ENCODE results near the gene RPL7A. TPM values are rescaled to one million over a fixed set of nuclear protein-coding genes. Genes with fewer than 3 reads are reported as not detected.

RPL7A gene
- total and polyA plus RNA-seq, 2 donors (not counting 3 experiments of a cell fraction or from before 2014, with no cell fraction given), result 2,112 to 2,329 TPM

- no TSS peak for BruUV-seq (replicated peaks)
- H3K9ac ChIP-seq (replicated peaks; ENCODE audit: extremely low read depth, insufficient read depth, low read length), result no peak overlapping the region
- no peak overlapping the region for H2AFZ ChIP-seq (ENCODE audit: low read depth, low read length)
- H3K27me3 ChIP-seq (ENCODE audit: control insufficient read depth in 2 of 2, insufficient read depth in 2 of 2, low read length in 2 of 2), result no peaks in the 10 kb centered on the region
- H3K79me2 ChIP-seq (ENCODE audit: control insufficient read depth, insufficient read depth, low read length), result no peaks in the 10 kb centered on the region
- POLR2A ChIA-PET, result no interaction called here
- H3K27ac ChIP-seq (ENCODE audit: insufficient read depth, low read depth, low read length), result no peak overlapping the region
- CTCF ChIA-PET, result interaction anchor here (0.8 to 1.4 kb wide), 2 partner anchors 13 to 127 kb away, joined by 3 to 6 read pairs; no protein-coding TSS in a partner anchor
- no peak overlapping the region for H3K4me2 ChIP-seq (ENCODE audit: insufficient read depth, low read length)
- H3K9me3 ChIP-seq (replicated peaks; ENCODE audit: control insufficient read depth, insufficient read depth, low read length), result no peaks in the 10 kb centered on the region
- TF ChIP-seq FOS (IDR thresholded peaks at IDR 0.05; ENCODE audit: borderline replicate concordance, insufficient read depth, low read length), result no peak
- TF ChIP-seq POLR2A (IDR thresholded peaks at IDR 0.05; ENCODE audit: low read depth, low read length), result no peak
- TF ChIP-seq, protein P1, sequence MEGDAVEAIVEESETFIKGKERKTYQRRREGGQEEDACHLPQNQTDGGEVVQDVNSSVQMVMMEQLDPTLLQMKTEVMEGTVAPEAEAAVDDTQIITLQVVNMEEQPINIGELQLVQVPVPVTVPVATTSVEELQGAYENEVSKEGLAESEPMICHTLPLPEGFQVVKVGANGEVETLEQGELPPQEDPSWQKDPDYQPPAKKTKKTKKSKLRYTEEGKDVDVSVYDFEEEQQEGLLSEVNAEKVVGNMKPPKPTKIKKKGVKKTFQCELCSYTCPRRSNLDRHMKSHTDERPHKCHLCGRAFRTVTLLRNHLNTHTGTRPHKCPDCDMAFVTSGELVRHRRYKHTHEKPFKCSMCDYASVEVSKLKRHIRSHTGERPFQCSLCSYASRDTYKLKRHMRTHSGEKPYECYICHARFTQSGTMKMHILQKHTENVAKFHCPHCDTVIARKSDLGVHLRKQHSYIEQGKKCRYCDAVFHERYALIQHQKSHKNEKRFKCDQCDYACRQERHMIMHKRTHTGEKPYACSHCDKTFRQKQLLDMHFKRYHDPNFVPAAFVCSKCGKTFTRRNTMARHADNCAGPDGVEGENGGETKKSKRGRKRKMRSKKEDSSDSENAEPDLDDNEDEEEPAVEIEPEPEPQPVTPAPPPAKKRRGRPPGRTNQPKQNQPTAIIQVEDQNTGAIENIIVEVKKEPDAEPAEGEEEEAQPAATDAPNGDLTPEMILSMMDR (IDR thresholded peaks at IDR 0.05; ENCODE audit: extremely low read depth in 1 of 2, insufficient read depth in 1 of 2, low read depth in 1 of 2, low read length in 2 of 2), result peak in 1 of 2 donors; percentile 23
- TF ChIP-seq POLR2AphosphoS5 (IDR thresholded peaks at IDR 0.05; ENCODE audit: insufficient read depth, low read depth, low read length), result no peak
- no peaks in the 10 kb centered on the region for H3K9me1 ChIP-seq (replicated peaks; ENCODE audit: control insufficient read depth, extremely low read depth, insufficient read depth, low read length)
- DNase-seq (ENCODE audit: low read depth, low spot score) (no peak), FAIRE-seq (no peak)
- peaks cover 21 to 35% of the 10 kb centered on the region in 2 experiments for H3K36me3 ChIP-seq (ENCODE audit: control insufficient read depth in 2 of 2, extremely low read depth in 1 of 2, insufficient read depth in 2 of 2, low read length in 2 of 2)
- peaks cover 10% of the 10 kb centered on the region for H3K4me1 ChIP-seq (ENCODE audit: control insufficient read depth, extremely low read depth, insufficient read depth, low read length)
- intact Hi-C loops (cut with micrococcal nuclease) (no loop called here), dilution Hi-C loops (cut with MboI; ENCODE audit: extremely low pct_ligation_motif_present, low sequenced_read_pairs) (no loop called here)
- H3K4me3 ChIP-seq (replicated peaks in 1 of 3; ENCODE audit: insufficient read depth in 1 of 3, low read depth in 1 of 3, low read length in 3 of 3), result no peak overlapping the region
- no peaks in the 10 kb centered on the region for H4K20me1 ChIP-seq (replicated peaks; ENCODE audit: control insufficient read depth, extremely low read depth, insufficient read depth, low read length)
Measured at GRCh38 chr9:133359399-133360175, 11.6 kb downstream of the RPL7A start.
